Measurements from ENCODE around the gene MAP2K2. TPM values are rescaled to one million over a fixed set of nuclear protein-coding genes. Genes with fewer than 3 reads are reported as not detected.

Gene MAP2K2
- total RNA-seq, 2 donors from 2014 or later = 211 to 260 TPM

DNA sequence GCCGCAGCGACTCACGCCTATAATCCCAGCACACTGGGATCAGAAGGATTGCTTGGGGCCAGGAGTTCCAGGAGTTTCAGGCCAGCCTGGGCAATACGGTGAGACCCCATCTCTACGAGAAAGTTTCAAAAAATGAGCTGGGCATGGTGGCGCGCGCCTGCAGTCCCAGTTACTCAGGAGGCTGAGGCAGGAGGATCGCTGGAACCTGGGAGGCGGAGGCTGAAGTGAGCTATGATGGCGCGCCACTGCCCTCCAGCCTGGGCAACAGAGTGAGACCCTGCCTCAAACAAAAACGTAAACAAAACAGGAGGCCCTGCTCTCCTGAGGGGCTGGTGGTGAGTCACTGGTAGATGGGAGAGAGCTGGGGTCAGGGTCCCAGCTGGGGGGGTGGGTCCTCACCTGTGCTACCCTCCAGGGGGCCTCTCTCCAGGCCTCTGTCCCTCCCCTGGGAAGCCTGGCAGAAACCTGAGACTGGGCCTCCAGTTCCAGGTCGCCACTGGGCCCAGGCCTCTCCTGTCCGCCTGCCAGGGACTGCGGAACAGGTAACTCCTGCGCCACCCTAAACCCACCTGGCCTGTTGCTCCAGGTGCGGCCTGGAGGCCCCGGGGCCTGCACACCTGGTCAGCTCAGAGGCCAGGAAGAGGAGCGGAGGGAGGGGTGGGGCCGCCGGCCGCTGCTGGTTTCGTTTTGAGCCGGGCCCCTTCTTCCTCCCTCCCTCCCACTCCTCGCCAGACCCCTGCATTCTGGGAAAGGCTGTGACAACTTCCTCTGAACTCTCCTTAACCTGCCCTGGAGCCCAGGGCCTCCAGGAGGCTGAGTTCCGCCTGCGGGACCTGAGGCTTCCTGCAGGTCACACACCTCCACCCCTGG is 40.0 kb downstream of the MAP2K2 start:
- Histone ChIP-seq H3K36me3 (no peaks in the 10 kb centered on the region), H3K4me1 (peaks cover 28% of the 10 kb centered on the region), H3K27me3 (no peaks in the 10 kb centered on the region), H3K9ac (ENCODE audit: low read depth in 2 of 2, low read length in 2 of 2) (peak overlapping the region; percentile 70 to 73), H3K9me3 (no peaks in the 10 kb centered on the region), H3K27ac (peak overlapping the region; percentile 77), H3K4me3 (no peak overlapping the region)
- peak; percentile 73 for DNase-seq
- TF ChIP-seq, protein P1, sequence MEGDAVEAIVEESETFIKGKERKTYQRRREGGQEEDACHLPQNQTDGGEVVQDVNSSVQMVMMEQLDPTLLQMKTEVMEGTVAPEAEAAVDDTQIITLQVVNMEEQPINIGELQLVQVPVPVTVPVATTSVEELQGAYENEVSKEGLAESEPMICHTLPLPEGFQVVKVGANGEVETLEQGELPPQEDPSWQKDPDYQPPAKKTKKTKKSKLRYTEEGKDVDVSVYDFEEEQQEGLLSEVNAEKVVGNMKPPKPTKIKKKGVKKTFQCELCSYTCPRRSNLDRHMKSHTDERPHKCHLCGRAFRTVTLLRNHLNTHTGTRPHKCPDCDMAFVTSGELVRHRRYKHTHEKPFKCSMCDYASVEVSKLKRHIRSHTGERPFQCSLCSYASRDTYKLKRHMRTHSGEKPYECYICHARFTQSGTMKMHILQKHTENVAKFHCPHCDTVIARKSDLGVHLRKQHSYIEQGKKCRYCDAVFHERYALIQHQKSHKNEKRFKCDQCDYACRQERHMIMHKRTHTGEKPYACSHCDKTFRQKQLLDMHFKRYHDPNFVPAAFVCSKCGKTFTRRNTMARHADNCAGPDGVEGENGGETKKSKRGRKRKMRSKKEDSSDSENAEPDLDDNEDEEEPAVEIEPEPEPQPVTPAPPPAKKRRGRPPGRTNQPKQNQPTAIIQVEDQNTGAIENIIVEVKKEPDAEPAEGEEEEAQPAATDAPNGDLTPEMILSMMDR (IDR thresholded peaks at IDR 0.05) = no peak
- intact Hi-C loops (cut with DNase I) = no loop called here

DNA sequence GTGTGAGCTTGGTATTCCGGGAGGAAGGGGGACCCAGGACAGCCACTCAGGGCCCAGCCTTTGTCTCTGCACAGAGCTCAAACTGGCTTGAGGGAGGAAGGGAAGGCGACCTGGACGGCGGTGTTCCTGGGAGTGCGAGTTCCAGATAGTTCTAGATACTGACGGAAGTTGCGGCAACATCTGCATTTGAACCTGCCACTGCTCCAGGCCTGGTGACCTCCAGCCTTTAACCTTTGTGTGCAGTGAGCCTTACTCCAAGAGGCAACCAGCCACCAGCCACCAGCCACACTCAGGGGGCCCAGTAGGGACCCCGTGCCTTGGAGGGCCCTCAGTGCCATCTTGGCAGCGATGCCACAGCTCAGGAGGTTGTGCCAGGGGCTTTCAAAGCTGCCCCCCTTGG is 41.8 kb downstream of the MAP2K2 start:
- Histone ChIP-seq H3K27me3 (no peaks in the 10 kb centered on the region), H3K9ac (ENCODE audit: low read depth in 2 of 2, low read length in 2 of 2) (no peak overlapping the region), H3K27ac (no peak overlapping the region), H3K4me3 (no peak overlapping the region), H3K4me1 (peaks cover 37% of the 10 kb centered on the region), H3K9me3 (no peaks in the 10 kb centered on the region), H3K36me3 (no peaks in the 10 kb centered on the region)
- intact Hi-C loops (cut with DNase I) = no loop called here
- DNase-seq = no peak
- TF ChIP-seq, protein P1 (IDR thresholded peaks at IDR 0.05) = no peak

DNA sequence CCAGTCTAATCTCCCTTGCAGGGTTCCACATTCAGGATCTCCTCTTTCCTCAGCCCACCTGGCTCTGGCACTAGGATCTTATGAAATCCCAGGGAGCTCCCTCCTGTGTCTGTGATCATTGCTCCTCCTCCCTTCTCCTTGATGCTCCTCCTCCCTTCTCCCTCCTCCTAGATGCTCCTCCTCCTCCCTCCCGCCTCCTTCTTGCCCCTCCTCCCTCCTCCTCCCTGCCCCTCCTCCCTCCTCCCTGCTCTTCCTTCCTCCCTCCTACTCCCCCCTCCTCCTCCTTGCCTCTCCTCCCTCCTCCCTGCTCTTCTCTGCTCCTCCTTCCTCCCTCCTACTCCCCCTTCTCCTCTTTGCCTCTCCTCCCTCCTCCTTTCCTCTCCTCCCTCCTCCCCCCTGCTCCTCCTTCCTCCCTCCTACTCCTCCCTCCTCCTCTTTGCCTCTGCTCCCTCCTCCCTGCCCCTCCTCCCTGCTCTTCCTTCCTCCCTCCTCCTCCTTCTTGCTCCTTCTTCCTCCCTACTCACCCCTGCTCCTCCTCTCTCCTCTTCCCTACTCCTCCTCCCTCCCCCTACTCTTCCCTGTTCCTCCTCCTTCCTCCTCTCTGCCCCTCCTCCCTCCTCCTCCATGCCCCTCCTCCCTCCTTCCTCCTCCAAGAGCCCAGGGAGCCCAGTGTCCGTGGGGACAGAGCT is 42.3 kb downstream of the MAP2K2 start:
- intact Hi-C loops (cut with DNase I) = no loop called here
- peak; percentile 54 for DNase-seq
- TF ChIP-seq, protein P1 (IDR thresholded peaks at IDR 0.05) = no peak

DNA sequence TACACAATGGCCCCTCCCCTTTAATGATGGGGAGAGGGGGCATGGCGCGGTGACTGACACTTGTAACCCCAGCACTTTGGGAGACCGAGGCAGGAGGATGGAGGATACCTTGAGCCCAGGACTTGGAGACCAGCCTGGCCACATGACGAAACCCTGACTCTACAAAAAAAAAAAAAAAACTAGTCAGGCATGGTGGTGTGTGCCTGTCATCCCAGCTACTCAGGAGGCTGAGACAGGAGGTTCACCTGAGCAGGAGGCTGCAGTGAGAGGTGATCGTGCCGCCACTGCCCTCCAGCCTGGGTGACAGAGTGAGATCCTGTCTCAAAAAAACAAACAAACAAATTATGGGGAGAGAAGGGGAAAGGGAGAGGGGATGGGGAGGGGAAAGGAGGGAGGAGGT is 43.4 kb downstream of the MAP2K2 start:
- no peak overlapping the region for H3K9ac ChIP-seq (ENCODE audit: low read depth in 2 of 2, low read length in 2 of 2)
- TF ChIP-seq, protein P1 (IDR thresholded peaks at IDR 0.05) = no peak
- no peak overlapping the region for H3K4me3 ChIP-seq
- no peaks in the 10 kb centered on the region for H3K9me3 ChIP-seq
- no peak overlapping the region for H3K27ac ChIP-seq
- intact Hi-C loops (cut with DNase I) = no loop called here
- H3K36me3 ChIP-seq = no peaks in the 10 kb centered on the region
- no peak for DNase-seq
- peaks cover 26% of the 10 kb centered on the region for H3K4me1 ChIP-seq
- no peaks in the 10 kb centered on the region for H3K27me3 ChIP-seq

More for the DNA sequence above, 42.3 kb downstream of the MAP2K2 start:
- H3K36me3 ChIP-seq = no peaks in the 10 kb centered on the region
- H3K9me3 ChIP-seq = no peaks in the 10 kb centered on the region
- H3K9ac ChIP-seq (ENCODE audit: low read depth in 2 of 2, low read length in 2 of 2) = no peak overlapping the region
- peaks cover 35% of the 10 kb centered on the region for H3K4me1 ChIP-seq
- no peaks in the 10 kb centered on the region for H3K27me3 ChIP-seq
- no peak overlapping the region for H3K27ac ChIP-seq
- H3K4me3 ChIP-seq = no peak overlapping the region

DNA sequence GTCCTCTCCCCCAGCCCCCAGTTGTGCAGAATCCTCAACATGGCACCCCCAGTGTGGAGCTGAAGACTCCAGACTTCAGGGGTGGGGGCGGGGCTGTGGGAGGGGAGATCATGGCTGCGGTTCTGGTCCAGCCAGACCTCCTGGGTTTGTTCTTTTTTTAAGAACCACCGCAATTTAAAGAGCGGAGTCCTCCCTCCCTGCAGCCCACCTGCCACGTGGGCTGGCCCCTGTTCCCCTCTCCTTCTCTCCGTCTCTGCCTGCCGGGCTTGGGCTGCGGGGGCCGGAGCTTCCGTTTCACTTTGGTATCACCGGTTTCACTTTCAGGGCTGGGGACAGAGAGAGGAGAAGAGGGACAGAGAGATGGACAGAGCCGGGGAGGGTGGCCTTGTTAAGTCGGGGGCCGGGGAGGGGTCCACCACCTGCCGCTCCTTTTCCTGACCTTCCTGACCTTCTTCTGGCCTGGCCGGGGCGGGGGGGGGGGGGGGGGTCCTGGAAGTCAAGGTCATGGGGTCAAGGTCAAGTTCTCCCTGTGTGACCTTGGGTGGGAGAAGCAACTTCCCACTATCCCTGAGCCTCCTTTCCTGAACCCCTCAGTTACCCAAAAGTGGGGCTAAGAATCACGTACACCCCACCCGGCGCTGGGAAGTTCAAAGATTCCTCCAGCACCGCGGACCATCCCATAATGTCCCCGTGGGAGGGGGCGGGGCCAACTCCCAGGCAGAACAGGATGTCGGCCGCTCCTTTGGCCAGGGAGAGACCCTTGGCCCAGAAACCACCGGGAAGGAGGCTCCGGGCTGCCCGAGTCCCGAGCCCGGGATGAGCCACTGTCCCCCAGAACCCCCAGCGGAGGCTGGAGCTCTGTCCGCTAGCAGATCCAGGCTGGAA is 45.9 kb downstream of the MAP2K2 start:
- no peaks in the 10 kb centered on the region for H3K36me3 ChIP-seq
- TF ChIP-seq, protein P1 (IDR thresholded peaks at IDR 0.05) = no peak
- H3K9me3 ChIP-seq = no peaks in the 10 kb centered on the region
- peak overlapping the region; percentile 89 for H3K27ac ChIP-seq
- intact Hi-C loops (cut with DNase I) = no loop called here
- peak overlapping the region; percentile 19 for H3K4me3 ChIP-seq
- H3K4me1 ChIP-seq = peaks cover 11% of the 10 kb centered on the region
- H3K27me3 ChIP-seq = no peaks in the 10 kb centered on the region
- peak; percentile 81 for DNase-seq
- H3K9ac ChIP-seq (ENCODE audit: low read depth in 2 of 2, low read length in 2 of 2) = peak overlapping the region; percentile 73 to 79
